NCI-H510A treated with DMSO at 0.1 percent for 48 hours (cell line): ENCODE results near the gene IGHMBP2.

Experiments used
- DNase-seq: peaks from one replicate; lab custom pipeline; 2025; lab: John Stamatoyannopoulos, UW

Gene IGHMBP2

GRCh38 chr11:68939583-68940555, 36.2 kb downstream of the IGHMBP2 start:
- DNase-seq = no peak

DNA sequence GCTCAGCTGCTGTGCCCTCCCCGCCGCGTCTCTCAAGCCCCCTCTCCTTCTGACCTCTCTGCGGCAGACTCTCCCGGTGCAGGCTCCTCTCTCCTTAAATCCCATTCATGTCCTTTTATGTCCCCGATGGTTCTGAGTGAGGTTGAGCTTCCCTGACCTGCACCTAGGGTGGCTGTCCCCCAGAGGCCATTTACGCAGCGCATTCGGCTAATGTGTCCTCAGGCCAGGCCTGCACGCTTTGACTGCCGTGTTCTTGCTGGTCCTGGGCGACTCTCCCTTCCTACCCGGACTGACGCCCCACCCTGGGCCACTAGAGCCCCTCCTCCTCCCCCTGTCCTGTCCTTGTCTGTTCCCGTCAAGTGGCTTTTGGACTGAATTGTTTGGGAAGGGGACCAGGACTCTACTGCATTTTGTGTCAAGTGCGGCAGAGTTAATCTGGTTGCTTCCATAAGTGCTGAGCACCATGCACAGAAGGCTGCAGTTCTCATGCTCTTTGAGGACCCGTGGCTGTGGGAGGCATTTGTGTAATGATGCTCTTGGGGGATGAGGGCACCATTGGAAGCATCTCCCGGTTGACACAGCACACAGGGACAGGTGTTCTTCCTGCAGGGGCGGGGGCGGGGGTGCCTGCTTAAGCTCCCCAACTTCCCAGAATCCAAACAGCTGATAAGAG, 37.1 kb downstream of the IGHMBP2 start:
- no peak for DNase-seq

GRCh38 chr11:68941324-68942094, 37.8 kb downstream of the IGHMBP2 start:
- DNase-seq = no peak

DNA sequence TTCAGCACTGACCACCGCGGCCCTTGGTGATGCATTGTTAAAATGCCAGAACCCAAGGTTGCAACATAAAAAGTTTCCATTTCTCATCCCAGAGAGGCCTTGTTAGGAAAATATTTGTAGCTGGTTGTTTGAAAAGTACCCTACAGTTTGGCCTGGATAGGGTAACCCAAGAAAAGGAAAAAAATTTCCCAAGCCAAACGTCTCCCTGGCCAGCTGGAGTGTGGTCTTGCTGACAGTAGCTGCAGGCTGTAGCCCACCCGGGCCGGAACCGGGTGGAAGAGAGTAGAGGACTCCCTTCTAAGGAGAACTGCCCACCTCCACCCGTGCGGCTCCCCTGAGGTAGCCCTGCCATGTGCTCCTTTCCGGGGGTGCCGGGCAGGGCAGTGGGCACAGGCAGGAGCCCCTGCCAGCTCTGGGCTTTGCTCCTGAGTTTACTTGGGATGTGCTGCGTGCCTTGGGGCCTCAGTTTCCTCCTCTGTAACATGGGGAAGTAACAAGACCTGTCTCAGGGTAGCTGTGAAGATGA, 38.5 kb downstream of the IGHMBP2 start:
- DNase-seq = no peak

- DNase-seq = no peak
These were observed 39.1 kb downstream of the IGHMBP2 start for GRCh38 chr11:68942751-68943271.

DNA sequence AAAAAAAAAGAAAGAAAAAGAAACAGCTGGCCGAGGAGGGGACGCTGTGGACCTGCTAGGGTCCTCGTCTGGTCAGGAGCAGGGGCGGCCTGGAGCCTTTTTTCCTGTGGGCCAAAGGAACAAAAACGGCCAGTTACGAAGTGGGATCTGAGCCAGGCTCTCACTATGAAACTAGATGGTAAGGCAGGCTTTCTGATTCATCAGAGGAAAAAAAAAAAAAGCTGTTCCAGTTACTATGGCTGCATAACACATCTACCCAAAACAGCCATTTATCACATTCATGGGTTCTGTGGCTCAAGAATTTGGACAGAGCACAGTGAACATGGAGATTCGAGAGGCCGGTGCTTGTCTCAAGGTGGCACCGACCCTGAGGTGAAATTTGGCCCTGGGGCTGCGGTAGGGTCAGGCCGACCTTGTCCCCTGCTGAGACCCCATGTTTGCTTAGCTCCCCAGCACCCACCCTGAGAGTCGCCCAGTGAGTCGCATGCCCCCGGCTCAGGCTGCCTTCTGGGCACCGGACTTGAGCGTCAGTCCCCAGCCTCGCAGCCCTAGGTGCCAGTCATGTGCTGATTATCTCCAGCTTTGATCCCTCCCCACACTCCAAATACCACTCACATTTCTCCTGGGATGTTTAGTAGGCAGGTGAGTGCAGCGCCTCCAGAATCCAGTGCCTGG, 42.9 kb downstream of the IGHMBP2 start:
- no peak for DNase-seq

DNA sequence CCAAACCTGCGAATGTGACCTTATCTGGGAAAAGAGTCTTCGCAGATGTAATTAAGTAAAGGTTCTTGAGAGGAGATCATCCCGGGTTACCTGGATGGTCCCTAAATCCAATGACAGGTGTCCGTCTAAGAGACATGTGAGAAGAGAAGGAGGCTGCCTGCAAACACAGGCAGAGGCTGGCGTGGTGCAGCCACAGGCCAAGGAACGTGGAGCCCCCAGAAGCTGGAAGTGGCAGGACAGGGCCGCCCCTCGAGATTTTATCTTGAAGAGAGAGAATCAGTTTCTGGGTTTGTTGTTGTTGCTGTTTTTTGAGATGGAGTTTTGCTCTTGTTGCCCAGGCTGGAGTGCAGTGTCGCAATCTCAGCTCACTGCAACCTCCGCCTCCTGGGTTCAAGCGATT, 43.5 kb downstream of the IGHMBP2 start:
- DNase-seq = no peak

DNA sequence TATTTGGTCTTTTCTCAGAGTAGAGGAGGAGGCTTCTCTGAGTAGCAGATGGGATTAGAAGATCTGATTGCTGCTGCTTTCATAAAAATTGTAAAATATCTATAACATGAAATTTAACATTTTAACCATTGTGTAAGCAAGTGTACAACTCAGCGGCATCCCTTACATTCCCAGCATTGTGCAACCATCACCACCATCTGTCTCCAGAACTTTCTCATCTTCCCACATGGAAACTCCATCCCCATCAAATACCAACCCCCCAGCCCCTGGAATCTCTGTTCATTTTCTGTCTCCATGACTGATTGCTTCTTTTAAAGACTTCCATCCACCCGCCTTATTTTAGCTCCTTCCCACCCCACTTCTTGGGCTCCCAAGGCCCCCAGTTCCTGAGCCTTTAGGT, 44.8 kb downstream of the IGHMBP2 start:
- DNase-seq = no peak

- no peak for DNase-seq
These were observed 45.2 kb downstream of the IGHMBP2 start for GRCh38 chr11:68948935-68949334.

- no peak for DNase-seq
These were observed 46.6 kb downstream of the IGHMBP2 start for GRCh38 chr11:68950270-68950669.

GRCh38 chr11:68950762-68951161, 47.1 kb downstream of the IGHMBP2 start:
- DNase-seq = no peak

DNA sequence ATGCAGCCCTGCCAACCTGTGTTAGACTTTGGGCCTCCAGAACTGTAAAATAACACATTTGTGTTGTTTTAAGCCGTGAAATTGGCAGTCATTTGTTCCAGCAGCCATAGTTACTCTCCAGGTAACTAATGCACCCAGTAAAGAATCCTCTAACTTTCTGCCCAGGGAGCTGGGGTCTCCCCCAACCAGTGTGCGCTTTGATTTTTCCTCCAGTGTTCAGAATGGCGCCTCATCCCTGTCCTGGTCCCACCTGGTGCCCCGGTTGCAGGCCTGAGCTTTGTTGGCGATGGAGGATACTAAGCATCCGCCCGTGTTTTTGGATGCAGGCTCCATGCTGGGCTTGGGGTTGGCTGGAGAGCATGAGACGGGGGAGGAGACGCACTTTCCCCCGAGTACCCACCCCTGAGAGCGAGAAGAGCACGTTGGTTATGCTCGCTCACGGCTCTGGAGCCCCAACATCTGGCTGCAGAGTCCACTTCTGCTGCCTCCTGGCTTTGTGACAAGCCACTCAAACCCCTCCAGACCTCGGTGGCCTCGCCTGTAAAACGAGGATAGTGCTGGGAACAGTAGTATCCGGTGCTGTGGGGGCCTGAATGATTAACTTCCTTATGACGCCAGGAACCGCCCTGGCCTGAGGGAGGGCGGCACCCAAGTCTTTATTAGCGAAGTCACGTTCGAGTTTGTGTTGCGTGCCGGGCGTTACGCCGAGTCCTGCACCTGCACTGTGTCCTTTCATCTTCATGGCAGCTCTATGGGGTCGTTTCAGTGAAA, 51.3 kb downstream of the IGHMBP2 start:
- no peak for DNase-seq

GRCh38 chr11:68955607-68955958, 51.9 kb downstream of the IGHMBP2 start:
- no peak for DNase-seq

- no peak for DNase-seq
These were observed 52.5 kb downstream of the IGHMBP2 start for GRCh38 chr11:68956142-68956541.

DNA sequence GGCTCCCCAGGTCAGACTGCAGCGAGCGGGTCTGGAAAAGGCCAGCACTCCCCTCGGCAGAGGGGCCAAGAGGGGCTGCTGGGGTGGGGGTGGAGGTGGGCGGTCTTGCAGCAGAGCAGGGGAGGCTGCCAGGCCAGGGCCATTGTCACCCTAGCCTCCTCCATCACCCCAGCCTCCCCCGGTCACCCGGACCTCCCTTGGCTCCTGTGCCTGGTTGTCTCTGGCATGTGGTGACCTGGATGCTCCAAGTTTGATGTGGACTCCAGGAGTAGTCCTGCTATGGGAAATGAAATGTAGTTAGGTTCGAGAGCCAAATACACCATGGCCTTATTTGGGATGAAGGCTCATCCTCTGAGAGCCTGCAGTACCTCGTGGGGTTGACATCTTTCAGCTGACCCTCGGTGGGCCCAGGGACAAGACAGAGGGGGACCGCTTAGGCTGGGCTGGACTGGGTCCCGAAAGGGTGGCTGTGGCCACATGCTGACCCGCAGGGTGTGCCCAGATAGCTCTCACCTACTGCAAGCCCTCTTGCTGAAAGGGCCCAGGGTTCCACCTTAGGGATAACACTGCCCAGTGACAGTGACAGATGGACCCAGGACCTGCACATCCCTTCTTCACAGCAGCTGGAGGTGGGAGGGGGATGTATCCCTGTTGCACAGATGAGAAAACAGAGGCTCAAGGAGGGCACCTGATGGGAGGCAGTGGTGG, 53.0 kb downstream of the IGHMBP2 start:
- no peak for DNase-seq

DNA sequence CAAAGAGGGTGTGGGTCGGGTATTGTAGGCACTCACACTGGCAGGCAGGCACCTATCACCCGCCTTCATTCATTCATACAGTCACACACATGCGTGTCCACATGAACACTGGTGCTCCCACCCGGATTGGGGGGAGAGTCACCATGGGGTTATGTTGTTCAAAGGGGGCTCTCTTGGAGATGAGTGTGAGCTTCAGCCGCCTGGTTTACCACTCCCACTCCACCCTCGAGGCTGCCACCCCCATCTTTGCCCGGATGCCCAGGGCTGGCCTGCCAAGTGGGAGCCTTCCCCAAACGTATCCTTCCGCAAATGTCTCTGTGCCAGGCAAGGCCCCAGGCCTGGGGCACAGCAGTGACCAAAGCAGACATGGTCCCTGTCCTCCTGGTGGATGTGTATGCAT, 54.5 kb downstream of the IGHMBP2 start:
- no peak for DNase-seq

GRCh38 chr11:68959465-68960293, 56.0 kb downstream of the IGHMBP2 start:
- no peak for DNase-seq

DNA sequence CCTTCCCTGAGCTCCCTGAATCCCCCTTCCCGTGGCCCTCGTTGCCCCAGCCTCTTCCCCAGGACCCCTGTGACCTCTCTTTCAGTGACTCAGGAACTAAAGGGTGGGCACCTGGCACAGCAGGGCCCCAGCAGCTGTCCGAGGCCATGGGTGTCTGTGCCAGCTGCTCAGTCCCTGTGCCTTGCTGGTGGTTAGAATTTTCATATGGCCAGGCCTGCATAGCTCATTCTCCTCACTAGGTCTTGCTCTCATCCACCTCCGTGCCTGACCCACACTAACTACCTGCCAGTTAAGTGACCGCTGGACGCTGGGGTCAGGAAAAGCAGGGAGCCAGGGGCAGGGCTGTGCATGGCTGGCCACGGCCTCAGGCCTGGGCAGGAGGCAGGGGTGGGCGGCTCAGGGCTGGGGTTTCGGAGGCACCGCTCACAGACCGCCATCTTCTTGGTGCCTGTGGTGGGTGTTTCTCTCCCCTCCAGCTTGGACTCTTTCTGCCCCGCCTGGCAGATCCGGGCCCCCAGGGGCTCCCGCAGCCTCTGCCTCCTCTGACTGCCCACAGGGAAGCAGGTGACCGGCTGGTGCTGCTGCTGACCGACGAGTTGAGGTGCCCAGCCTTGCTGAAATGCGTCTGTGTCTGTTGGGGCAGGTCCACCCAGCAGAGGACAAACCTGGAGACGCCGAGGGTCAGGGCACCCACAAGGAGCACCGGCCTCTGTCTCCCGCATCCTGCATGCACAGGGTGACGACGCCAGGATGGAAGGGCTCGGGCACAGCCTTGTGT, 56.8 kb downstream of the IGHMBP2 start:
- DNase-seq = no peak
